22Rv1 (cell line): ENCODE results near the gene ASB16.

Experiments used
- H3K27ac ChIP-seq: fragments of 450-650 bp; 2 replicates; pipeline ENCODE4 v1.5.1; 2017
- ZFX ChIP-seq: fragments of 450-650 bp; IDR thresholded peaks from 2 replicates; pipeline ENCODE4 v1.6.1; 2017; ENCODE audit warnings: antibody characterized with exemption, borderline replicate concordance
- TF ChIP-seq, protein P1 (sequence below): fragments of 450-650 bp; IDR thresholded peaks from 2 replicates; pipeline ENCODE4 v1.5.1; 2017; ENCODE audit warnings: mild to moderate bottlenecking

ASB16 gene

DNA sequence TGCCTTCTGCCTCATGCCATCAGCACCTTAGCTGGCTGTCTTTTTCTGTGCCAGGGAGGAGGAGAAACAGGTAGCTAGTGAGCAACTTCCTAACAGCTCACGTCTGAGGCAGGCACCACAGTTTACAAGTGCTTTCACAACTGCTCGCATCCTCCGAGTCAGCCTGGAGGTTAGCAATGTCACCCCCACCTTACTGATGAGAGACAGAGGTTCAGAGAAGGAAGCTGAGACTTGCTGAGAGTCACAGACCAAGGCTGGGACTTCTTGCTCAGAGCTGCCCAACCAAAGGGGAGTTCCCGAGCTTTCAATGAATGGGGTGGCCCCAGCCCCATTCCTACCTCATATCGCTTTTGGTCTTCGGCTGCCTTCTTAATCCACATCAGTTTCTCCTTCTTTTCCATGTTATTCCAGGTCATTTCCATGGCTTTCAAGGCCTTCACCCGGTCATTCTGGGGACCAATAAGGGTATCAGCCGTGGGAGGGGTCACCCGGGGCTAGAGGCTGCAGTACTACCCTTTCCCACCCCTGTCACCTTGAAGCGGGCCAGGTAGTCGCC is 39.4 kb downstream of the ASB16 start:
- peak overlapping the region; percentile 30 for H3K27ac ChIP-seq
- TF ChIP-seq, protein P1, sequence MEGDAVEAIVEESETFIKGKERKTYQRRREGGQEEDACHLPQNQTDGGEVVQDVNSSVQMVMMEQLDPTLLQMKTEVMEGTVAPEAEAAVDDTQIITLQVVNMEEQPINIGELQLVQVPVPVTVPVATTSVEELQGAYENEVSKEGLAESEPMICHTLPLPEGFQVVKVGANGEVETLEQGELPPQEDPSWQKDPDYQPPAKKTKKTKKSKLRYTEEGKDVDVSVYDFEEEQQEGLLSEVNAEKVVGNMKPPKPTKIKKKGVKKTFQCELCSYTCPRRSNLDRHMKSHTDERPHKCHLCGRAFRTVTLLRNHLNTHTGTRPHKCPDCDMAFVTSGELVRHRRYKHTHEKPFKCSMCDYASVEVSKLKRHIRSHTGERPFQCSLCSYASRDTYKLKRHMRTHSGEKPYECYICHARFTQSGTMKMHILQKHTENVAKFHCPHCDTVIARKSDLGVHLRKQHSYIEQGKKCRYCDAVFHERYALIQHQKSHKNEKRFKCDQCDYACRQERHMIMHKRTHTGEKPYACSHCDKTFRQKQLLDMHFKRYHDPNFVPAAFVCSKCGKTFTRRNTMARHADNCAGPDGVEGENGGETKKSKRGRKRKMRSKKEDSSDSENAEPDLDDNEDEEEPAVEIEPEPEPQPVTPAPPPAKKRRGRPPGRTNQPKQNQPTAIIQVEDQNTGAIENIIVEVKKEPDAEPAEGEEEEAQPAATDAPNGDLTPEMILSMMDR = no peak
- no peak for TF ChIP-seq ZFX

DNA sequence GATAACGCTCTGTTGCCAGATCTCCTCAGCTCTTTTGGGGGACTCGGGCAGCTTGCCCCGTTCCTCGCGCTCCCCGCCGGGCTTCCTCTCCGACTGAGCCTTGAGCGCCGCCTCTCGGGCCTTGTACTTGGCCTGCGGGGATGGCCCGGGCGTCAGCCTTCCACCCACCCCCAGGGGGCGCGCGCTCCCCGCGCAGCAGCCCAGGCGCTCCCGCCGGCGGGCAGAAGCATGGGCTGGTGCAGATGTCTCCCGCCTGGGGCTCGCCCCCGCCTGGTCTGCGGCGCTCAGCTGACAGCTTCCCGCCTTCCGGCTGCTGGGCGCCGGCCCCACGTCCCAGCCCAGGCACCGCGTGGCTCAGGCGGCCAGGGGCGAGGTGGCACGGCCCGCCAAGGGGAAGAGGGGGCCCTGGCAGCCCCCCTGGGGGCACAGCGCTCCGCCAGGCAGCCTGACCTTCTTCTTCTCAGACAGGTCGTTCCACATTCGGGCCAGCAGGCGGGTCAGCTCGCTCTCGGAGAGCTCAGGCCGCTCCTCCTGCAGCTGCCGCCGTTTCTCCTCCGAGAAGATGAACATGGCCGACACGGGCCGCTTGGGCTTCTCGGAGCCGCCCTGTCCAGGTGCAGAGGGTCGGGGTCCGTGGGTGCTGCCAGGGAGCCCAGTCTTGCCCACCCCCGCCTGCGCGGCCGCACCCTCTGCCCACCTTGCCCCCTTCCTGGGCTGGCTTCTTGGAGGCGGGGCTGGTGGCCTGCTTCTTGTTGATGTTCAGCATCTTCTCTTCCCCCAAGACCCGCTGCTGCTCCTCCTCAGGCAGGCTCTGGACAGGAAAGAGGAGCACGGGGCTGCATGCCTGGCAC is 40.1 kb downstream of the ASB16 start:
- peak overlapping the region; percentile 30 for H3K27ac ChIP-seq
- TF ChIP-seq, protein P1 = peak; percentile 94
- no peak for TF ChIP-seq ZFX

DNA sequence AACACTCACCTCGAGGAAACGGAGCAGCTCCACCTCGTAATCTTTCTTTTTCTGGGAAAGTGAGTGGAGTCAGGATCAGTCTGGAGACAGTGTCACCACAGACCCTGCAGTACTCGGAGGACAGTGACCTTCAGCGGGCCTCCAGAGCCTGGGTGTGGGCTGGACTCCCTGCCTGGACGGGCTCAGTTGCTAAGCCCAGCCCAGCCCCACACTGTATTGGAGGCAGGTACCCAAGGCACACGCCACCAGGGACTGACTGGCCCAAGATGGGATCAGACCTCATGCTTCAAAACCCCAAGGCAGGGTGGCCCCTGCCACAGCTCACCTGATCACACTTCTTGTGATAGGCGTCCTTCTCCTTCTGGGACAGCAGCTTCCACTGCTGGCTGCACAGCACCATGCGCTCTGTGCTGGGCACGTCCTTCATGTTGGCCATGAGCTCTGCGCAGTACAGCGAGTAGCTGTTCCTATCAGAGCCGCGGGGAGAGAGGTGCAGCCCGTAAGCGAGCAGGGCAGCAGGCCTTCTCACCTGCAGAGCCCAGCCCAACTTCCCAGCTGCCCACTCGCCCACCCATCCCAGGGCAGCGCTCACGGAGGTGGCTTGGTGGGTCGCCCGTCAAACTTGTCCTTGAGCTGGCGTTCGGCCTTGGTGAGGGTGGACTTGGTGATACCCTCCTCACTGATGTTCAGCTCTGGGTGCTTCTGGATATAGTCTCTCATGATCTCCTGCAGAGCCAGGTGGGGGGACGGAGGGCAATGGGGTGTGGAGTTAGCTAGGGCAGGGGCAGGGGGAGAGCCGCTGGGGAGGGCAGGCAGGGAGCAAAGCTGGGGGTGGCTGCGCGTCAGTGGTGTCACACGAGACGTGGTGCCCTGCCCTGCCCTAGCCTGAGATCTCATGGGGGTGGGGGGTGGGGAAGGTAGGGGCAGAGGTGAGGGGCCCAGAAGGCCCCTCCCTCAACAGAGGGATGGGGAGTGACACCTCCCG is 41.1 kb downstream of the ASB16 start:
- peak overlapping the region; percentile 30 for H3K27ac ChIP-seq
- TF ChIP-seq, protein P1 = no peak
- TF ChIP-seq ZFX = no peak

DNA sequence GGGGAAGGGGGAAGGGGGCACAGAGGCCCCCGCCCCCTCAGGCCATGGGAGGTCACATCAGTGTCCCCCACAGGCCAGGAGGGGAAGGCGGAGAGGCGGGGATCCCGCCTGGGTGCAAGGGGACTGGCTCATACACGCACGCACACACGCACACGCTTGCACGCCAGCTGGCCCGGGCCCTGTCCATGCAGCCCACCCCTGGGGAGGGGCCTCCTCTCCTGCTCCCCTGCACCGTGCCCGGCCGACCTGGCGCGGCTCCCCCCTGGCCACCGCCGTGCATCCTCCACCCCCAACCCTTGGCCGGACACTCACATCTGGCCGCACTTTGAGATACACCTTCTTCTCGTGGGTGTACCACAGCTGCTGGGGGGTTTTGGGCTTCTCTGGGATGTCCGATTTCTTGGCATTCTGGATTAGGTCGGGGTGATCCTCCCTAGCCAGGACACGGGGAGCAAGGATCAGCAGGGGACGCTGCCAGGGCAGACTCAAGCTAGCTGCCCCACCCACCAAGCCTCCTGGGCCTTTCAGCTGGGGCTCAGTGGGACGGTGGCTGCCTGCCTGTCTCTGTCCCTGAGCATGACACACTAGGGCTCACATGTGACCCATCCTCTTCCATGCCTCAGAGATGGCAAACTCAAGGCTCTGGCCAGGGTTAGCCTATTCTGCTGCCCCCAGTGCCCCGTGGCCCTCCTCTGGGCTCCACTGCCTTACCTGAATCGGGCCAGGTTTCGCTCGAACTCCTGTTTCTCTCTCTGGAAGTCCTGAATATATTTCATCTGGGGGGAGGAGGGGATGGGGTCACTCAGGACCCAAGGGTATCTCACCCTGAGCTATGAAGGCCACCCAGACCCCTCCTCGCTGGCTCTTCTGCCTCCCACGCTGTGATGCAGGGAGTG is 42.3 kb downstream of the ASB16 start:
- H3K27ac ChIP-seq = no peak overlapping the region
- TF ChIP-seq ZFX = no peak
- TF ChIP-seq, protein P1 = no peak

DNA sequence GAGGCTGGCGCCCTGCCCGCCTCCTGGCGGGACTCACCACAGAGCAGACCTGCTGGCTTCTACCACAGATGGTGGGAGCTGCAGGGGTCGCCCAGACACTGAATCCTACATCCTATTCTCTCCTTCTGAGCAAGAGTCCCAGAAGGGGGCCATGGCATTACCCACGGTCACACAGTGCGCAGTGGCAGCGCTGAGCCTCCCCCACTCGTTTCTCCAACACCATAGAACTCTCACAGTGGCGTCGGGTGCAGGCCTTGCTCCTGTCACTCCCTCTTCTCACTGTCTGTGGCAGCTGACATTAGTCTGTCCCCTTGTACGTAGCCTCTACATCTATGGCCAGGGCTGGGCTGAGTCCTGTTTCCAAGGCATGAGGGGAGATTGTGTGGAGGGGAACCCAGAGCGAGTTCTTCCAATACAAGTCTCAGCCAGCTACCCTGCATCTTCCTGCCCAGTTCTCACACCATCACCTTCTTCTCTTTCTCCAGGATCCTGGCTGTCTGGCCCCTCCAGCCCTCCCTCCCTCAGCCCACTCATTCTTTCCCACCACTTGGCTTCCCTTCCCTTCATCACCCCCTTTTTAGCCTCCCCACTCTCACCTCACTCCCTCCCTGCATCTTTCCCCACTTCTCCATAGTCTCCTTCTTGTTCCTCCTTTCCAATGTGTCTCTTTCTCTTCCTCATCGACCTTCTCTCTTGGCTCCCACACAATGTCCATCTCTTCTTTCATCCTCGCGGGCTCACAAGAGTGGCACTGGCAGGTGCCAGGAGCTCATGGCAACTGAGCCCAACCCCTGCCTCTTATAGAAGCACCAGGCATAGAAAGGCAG is 43.1 kb downstream of the ASB16 start:
- TF ChIP-seq, protein P1 = no peak
- no peak for TF ChIP-seq ZFX
- H3K27ac ChIP-seq = 0 out of 2 replicates have a peak overlapping the region, but pooled peaks have one; percentile 17

DNA sequence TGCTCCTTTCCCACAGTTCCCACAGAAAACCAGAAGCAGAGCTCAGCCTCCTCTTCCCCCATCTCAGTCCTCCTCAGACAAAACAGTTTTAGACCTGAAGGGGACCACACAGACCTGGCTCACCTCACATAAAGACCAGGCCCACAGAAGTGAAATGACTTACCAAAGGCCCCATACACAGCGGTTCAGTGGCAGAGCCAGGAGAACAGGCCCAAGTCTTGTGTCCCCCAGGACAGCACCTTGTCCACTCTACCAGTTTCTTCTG is 43.7 kb downstream of the ASB16 start:
- no peak for TF ChIP-seq ZFX
- TF ChIP-seq, protein P1 = no peak
- 0 out of 2 replicates have a peak overlapping the region, but pooled peaks have one; percentile 17 for H3K27ac ChIP-seq
